KMS-11 (cell line): ENCODE results near the gene MINDY2.

Experiments used
- H2AFZ ChIP-seq: fragments of 200-600 bp; sonication (generic); 2 replicates; pipeline ENCODE4 v1.6.1; 2016; ENCODE audit warnings: antibody characterized with exemption, mixed run types, low read depth
- H3K27ac ChIP-seq: fragments of 200-600 bp; sonication (generic); 2 replicates; pipeline ENCODE4 v1.6.1; 2016; ENCODE audit warnings: mild to moderate bottlenecking, mixed run types
- H3K27me3 ChIP-seq: fragments of 200-600 bp; sonication (generic); 2 replicates; pipeline ENCODE4 v1.6.1; 2017; ENCODE audit warnings: mild to moderate bottlenecking, low read depth, mixed run types, moderate library complexity; ENCODE audit not compliant: insufficient read depth
- H3K36me3 ChIP-seq: fragments of 200-600 bp; sonication (generic); 2 replicates; pipeline ENCODE4 v1.6.1; 2017; ENCODE audit warnings: mild to moderate bottlenecking, mixed run types; ENCODE audit not compliant: insufficient read depth
- H3K4me1 ChIP-seq: fragments of 200-600 bp; sonication (generic); 2 replicates; pipeline ENCODE4 v1.6.1; 2016; ENCODE audit warnings: mild to moderate bottlenecking, low read depth, mixed run types; ENCODE audit not compliant: poor library complexity, severe bottlenecking
- H3K4me2 ChIP-seq: fragments of 200-600 bp; sonication (generic); 2 replicates; pipeline ENCODE4 v1.7.0; 2016; ENCODE audit warnings: mild to moderate bottlenecking, mixed run types
- H3K4me3 ChIP-seq: fragments of 200-600 bp; sonication (generic); IDR thresholded peaks from 2 replicates; pipeline ENCODE4 v1.6.1; 2017; ENCODE audit warnings: low read depth, low read length, mixed read lengths; ENCODE audit not compliant: insufficient read depth
- H3K79me2 ChIP-seq: fragments of 200-600 bp; sonication (generic); 2 replicates; pipeline ENCODE4 v1.6.1; 2016; ENCODE audit warnings: low read depth, mixed run types; ENCODE audit not compliant: insufficient read depth
- H3K9ac ChIP-seq: fragments of 200-600 bp; sonication (generic); 2 replicates; pipeline ENCODE4 v1.6.1; 2016; ENCODE audit warnings: mild to moderate bottlenecking, mixed run types
- H4K20me1 ChIP-seq: fragments of 200-600 bp; sonication (generic); 2 replicates; pipeline ENCODE4 v1.6.1; 2016; ENCODE audit warnings: mild to moderate bottlenecking, mixed run types; ENCODE audit not compliant: insufficient read depth
- TF ChIP-seq, protein P1 (sequence below): fragments of 200-600 bp; sonication (generic); conservative IDR thresholded peaks from 2 replicates; pipeline ENCODE4 v1.6.1; 2017; ENCODE audit warnings: low read depth, mild to moderate bottlenecking, antibody characterized with exemption, low read length, moderate library complexity, mixed read lengths

The MINDY2 gene

DNA sequence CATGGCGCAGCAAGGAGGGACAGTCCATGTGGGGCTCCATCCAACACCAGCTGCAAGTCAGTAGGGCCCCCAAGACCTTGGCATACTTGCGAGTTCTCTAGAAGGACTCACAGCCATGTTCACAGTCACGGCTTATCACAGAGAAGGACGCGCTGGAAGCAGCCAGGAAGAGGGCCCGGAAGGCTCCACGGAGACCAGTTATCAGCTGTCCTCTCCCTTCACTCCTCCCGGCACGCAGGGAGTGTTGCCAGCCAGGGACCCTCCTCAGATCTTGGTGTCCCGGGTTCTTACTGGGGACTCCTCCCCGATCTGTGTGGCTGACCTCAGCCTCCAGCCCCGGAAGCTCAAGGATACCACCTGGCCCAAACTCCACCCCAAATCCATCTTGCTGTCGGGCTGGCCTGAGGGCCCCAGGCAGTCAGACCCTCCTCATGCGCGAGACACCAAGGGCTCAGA lies 94.4 kb downstream of the MINDY2 start:
- Histone ChIP-seq H3K79me2 (no peaks in the 10 kb centered on the region), H3K27ac (no peak overlapping the region), H3K4me1 (no peaks in the 10 kb centered on the region), H3K4me3 (no peak overlapping the region), H4K20me1 (no peaks in the 10 kb centered on the region), H3K36me3 (no peaks in the 10 kb centered on the region), H3K4me2 (no peak overlapping the region), H3K9ac (no peak overlapping the region), H2AFZ (no peak overlapping the region), H3K27me3 (no peaks in the 10 kb centered on the region)
- TF ChIP-seq, protein P1, sequence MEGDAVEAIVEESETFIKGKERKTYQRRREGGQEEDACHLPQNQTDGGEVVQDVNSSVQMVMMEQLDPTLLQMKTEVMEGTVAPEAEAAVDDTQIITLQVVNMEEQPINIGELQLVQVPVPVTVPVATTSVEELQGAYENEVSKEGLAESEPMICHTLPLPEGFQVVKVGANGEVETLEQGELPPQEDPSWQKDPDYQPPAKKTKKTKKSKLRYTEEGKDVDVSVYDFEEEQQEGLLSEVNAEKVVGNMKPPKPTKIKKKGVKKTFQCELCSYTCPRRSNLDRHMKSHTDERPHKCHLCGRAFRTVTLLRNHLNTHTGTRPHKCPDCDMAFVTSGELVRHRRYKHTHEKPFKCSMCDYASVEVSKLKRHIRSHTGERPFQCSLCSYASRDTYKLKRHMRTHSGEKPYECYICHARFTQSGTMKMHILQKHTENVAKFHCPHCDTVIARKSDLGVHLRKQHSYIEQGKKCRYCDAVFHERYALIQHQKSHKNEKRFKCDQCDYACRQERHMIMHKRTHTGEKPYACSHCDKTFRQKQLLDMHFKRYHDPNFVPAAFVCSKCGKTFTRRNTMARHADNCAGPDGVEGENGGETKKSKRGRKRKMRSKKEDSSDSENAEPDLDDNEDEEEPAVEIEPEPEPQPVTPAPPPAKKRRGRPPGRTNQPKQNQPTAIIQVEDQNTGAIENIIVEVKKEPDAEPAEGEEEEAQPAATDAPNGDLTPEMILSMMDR = no peak

DNA sequence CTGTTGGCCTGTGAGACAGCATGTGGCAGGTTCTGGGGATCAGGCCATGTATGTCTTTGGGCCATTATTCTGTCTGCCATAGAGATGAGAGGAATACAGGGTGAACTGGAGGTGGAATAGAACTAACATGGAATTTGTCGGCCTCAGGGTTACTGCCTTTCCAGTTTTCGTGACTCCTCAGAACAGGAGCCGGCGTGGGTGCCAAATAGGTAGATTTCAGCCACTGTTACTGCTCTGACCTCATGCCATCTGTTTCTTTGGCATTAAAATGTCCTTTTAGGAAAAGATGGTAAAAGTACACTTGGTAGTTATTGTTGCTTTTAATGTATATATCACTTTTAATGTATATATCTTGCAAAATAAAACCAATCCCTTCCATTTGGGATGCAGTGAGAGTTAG lies 96.8 kb downstream of the MINDY2 start:
- Histone ChIP-seq H3K4me3 (no peak overlapping the region), H3K4me1 (no peaks in the 10 kb centered on the region), H3K27ac (no peak overlapping the region), H3K9ac (no peak overlapping the region), H3K79me2 (no peaks in the 10 kb centered on the region), H3K36me3 (no peaks in the 10 kb centered on the region), H4K20me1 (no peaks in the 10 kb centered on the region), H3K4me2 (no peak overlapping the region), H2AFZ (no peak overlapping the region), H3K27me3 (no peaks in the 10 kb centered on the region)
- TF ChIP-seq, protein P1 = no peak

DNA sequence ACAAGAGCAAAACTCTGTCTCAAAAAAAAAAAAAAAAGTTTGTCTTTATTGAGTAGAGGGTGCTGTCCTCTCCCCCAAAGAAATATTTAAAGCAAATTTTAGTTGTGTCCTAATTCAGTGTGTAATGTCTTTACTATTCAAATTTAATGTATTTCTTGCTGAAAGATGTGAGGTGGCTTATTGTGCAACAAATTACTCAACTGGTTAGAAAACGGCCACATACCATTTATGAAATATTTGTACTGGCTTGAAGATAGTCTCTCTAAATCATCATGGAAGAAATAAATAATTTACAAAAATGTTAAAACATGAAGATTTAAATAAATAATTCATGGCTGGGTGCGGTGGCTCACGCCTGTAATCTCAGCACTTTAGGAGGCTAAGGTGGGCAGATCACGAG lies 99.3 kb downstream of the MINDY2 start:
- Histone ChIP-seq H3K4me3 (no peak overlapping the region), H2AFZ (no peak overlapping the region), H3K4me2 (no peak overlapping the region), H3K9ac (no peak overlapping the region), H3K27me3 (no peaks in the 10 kb centered on the region), H3K4me1 (no peaks in the 10 kb centered on the region), H3K27ac (no peak overlapping the region), H4K20me1 (no peaks in the 10 kb centered on the region), H3K36me3 (no peaks in the 10 kb centered on the region), H3K79me2 (no peaks in the 10 kb centered on the region)
- TF ChIP-seq, protein P1 = no peak

DNA sequence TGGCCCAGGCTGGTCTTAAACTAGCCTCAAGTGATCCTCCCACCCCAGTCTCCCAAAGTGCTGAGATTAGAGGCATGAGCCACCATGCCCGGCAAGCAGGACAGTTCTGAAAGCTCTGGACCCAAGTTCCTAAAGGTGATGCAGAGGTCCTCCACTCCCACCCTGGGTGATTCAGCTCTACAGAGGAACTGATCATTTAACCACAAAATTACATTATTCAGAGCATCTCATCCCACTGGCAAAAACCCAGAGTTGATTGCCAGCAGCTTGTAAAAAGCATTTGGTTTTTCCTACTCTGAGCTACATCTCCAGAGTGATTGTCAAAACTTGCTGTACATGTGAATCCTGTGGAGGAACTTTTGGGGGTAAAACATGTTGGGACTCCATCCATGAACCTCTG lies 102.2 kb downstream of the MINDY2 start:
- Histone ChIP-seq H3K27me3 (no peaks in the 10 kb centered on the region), H3K4me1 (no peaks in the 10 kb centered on the region), H3K4me3 (no peak overlapping the region), H4K20me1 (no peaks in the 10 kb centered on the region), H3K79me2 (no peaks in the 10 kb centered on the region), H3K9ac (no peak overlapping the region), H3K36me3 (0 out of 2 replicates have a peak, but pooled peaks cover 2% of the 10 kb centered on the region), H3K27ac (no peak overlapping the region), H3K4me2 (no peak overlapping the region), H2AFZ (no peak overlapping the region)
- TF ChIP-seq, protein P1 = no peak
